NCI-H345 (cell line): ENCODE results near the gene ZC3H8.
A peak's percentile ranks its signal among the peaks of the same experiment; 100 is the strongest.
"Not testable (repeated sequence)": the region's sequence is repeated elsewhere in the genome, so short reads cannot be mapped to it uniquely, and the experiment has no call there.

Experiments
- DNase-seq: peaks from one replicate; lab custom pipeline; 2025; lab: John Stamatoyannopoulos, UW

ZC3H8 gene

GRCh38 chr2:112254466-112255240 is at the start of gene ZC3H8:
ZC3H8 (minus strand) TSS chr2:112255042; CDS start chr2:112254981, 61 bp downstream.
- DNase-seq, result peak; percentile 94

GRCh38 chr2:112304298-112304941 is 49.6 kb upstream of the ZC3H8 start:
- no peak for DNase-seq

- DNase-seq, result no peak
Measured at GRCh38 chr2:112301973-112302372, 47.1 kb upstream of the ZC3H8 start.

- no peak for DNase-seq
Measured at GRCh38 chr2:112301171-112301584, 46.3 kb upstream of the ZC3H8 start.

- no peak for DNase-seq
Measured at GRCh38 chr2:112296407-112296806, 41.6 kb upstream of the ZC3H8 start.

- no peak for DNase-seq
Measured at GRCh38 chr2:112295407-112296078, 40.7 kb upstream of the ZC3H8 start.

- DNase-seq, result no peak
Measured at GRCh38 chr2:112293636-112294401, 39.0 kb upstream of the ZC3H8 start.

GRCh38 chr2:112290648-112291047 is 35.8 kb upstream of the ZC3H8 start:
- DNase-seq, result no peak

GRCh38 chr2:112290088-112290487 is 35.2 kb upstream of the ZC3H8 start:
- no peak for DNase-seq

GRCh38 chr2:112283535-112283934 is 28.7 kb upstream of the ZC3H8 start:
- DNase-seq, result not testable (repeated sequence)

- DNase-seq, result not testable (repeated sequence)
Measured at GRCh38 chr2:112282066-112282465, 27.2 kb upstream of the ZC3H8 start.

GRCh38 chr2:112277596-112278220 is 22.9 kb upstream of the ZC3H8 start:
- no peak for DNase-seq

- no peak for DNase-seq
Measured at GRCh38 chr2:112276954-112277353, 22.1 kb upstream of the ZC3H8 start.

GRCh38 chr2:112275887-112276773 is 21.3 kb upstream of the ZC3H8 start:
- peak; percentile 78 for DNase-seq

- peak; percentile 99 for DNase-seq
Measured at GRCh38 chr2:112275311-112275886, 20.6 kb upstream of the ZC3H8 start, which contains the start of gene ZC3H6. ZC3H6 (plus strand) TSS chr2:112275597; CDS start chr2:112275995, 398 bp downstream.

GRCh38 chr2:112273349-112273748 is 18.5 kb upstream of the ZC3H8 start:
- no peak for DNase-seq

GRCh38 chr2:112272669-112273068 is 17.8 kb upstream of the ZC3H8 start:
- DNase-seq, result no peak

GRCh38 chr2:112268547-112268946 is 13.7 kb upstream of the ZC3H8 start:
- DNase-seq, result no peak

GRCh38 chr2:112262876-112263275 is 8.0 kb upstream of the ZC3H8 start:
- no peak for DNase-seq

- DNase-seq, result no peak
Measured at GRCh38 chr2:112260295-112260625, 5.4 kb upstream of the ZC3H8 start.
